GM12892 (cell line): Measurements from ENCODE around the gene PRODH2.

Experiments
- POLR2A ChIP-seq: IDR thresholded peaks from 2 replicates; pipeline ENCODE4 v1.6.1; 2011; ENCODE audit warnings: low read depth, low read length, control low read depth
- POLR2AphosphoS5 ChIP-seq: IDR thresholded peaks from 2 replicates; pipeline ENCODE4 v1.6.1; 2011; ENCODE audit warnings: low read depth, low read length, control low read depth

- TF ChIP-seq POLR2A (no peak), POLR2AphosphoS5 (no peak)
Measured at GRCh38 chr19:35774274-35775045, 38.2 kb downstream of the PRODH2 start.
